Stomach smooth muscle (tissue), 2 donors: ENCODE data around the gene LRMDA.
A peak's percentile ranks its signal among the peaks of the same experiment; 100 is the strongest.

Source experiments
- H3K27ac ChIP-seq: one replicate; pipeline ENCODE4 v1.7.0; 2013; ENCODE audit warnings: mild to moderate bottlenecking, low read length, inconsistent platforms
- H3K27me3 ChIP-seq, 2 donors: one replicate each; pipeline ENCODE4 v1.7.0; 2013; ENCODE audit warnings: low read length in 2 of 2; ENCODE audit not compliant: insufficient read depth in 2 of 2, control insufficient read depth in 1 of 2
- H3K36me3 ChIP-seq, 2 donors: one replicate each; pipeline ENCODE4 v1.7.0; 2013; ENCODE audit warnings: low read length in 2 of 2; ENCODE audit not compliant: control insufficient read depth in 2 of 2, insufficient read depth in 2 of 2
- H3K4me1 ChIP-seq: one replicate; pipeline ENCODE4 v1.7.0; 2013; ENCODE audit warnings: low read length; ENCODE audit not compliant: control insufficient read depth, insufficient read depth
- H3K4me3 ChIP-seq, 2 donors: one replicate each; pipeline ENCODE4 v1.7.0; 2013; ENCODE audit warnings: low read length in 2 of 2
- H3K9ac ChIP-seq, 2 donors: one replicate each; pipeline ENCODE4 v1.7.0; 2013; ENCODE audit warnings: low read length in 2 of 2, mild to moderate bottlenecking in 1 of 2
- H3K9me3 ChIP-seq, 2 donors: one replicate each; pipeline ENCODE4 v1.7.0; 2013; ENCODE audit warnings: low read length in 2 of 2; ENCODE audit not compliant: control insufficient read depth in 2 of 2
- donor health status: healthy.
- donor health status: Pancreatic carcinoma.

Gene LRMDA

DNA sequence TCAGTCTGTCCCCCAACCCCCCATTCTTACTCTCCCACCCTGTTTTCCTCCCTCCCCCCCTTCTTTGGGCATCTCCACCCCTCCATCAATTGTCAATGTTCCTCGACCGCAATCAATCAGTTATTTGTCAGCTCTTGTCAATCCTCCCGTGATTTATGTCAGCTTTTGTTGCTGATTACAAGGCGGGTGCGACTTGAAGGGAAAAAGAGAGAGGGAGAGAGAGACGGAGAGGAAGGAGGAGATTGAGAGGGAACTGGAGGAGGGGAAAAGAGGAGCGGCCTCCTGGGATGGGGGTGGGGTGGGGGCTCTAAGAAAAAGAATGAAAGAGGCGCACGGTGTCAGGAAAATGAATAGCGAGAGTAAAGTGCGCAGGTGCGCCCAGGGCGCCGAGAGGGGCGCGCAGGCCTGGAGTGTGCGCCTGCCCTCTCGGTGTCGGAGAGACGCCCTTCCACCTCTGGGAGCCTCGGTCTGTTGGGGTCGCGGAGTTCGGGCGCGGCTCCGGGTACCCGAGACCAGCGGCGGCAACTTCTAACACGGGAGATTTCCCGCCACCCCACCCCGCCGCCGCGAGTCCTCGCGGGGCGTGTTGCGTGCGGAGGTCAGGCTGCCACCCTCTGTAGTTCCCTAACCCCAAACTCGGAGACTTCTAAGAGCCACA is 28.8 kb upstream of the LRMDA start:
- peaks cover 43% of the 10 kb centered on the region for H3K4me1 ChIP-seq

DNA sequence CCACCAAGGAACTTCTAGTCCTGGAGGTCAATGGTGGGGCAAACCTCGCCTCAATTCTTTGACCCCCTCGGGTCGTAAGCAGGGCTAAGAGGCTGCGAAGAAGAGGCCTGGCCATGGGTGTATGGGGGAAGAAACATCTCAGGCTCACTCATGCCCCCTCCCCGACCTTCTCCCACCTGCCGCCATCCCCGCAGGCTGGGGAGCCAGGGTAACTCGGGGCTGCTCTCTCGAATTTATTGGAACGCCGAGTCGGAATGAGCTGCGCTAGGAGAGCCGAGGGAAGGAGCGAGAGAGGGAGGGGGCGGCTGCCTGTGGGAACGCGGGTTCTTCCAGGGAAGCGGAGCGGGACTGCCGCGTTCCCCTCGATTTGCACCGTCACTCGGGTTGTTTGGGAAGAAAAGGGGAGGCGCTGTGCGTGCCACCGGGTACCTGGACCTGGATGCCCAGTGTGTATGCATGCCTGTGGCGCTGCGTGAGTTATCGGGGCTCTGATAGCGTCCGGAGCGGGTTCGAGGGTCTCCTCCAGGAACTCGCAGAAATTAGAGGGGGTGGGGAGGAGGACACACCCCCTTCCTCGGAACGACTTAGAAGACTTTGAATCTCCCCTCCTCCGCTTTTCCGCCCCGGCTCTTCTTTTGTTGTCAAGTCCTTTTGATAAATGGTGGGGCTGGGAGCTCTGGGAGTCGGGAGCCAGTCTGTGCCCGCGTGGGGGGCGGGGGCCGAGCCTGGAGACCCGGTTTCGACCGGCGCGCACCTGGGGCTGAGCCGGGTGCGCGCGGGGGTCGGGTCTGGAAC is 28.1 kb upstream of the LRMDA start:
- Histone ChIP-seq H3K4me3 (peak overlapping the region; percentile 94 to 96), H3K9ac (peak overlapping the region; percentile 80 to 90), H3K9me3 (peaks cover 0 to 3% of the 10 kb centered on the region in 2 donors), H3K4me1 (peaks cover 42% of the 10 kb centered on the region), H3K27ac (peak overlapping the region; percentile 88), H3K36me3 (no peaks in the 10 kb centered on the region), H3K27me3 (peaks cover 0 to 2% of the 10 kb centered on the region in 2 donors)

More for the DNA sequence above, 28.8 kb upstream of the LRMDA start:
- Histone ChIP-seq H3K9ac (peak overlapping the region; percentile 80 to 90), H3K9me3 (peaks cover 0 to 3% of the 10 kb centered on the region in 2 donors), H3K27me3 (peaks cover 0 to 2% of the 10 kb centered on the region in 2 donors), H3K4me3 (peak overlapping the region; percentile 94 to 96), H3K27ac (peak overlapping the region; percentile 88), H3K36me3 (no peaks in the 10 kb centered on the region)

DNA sequence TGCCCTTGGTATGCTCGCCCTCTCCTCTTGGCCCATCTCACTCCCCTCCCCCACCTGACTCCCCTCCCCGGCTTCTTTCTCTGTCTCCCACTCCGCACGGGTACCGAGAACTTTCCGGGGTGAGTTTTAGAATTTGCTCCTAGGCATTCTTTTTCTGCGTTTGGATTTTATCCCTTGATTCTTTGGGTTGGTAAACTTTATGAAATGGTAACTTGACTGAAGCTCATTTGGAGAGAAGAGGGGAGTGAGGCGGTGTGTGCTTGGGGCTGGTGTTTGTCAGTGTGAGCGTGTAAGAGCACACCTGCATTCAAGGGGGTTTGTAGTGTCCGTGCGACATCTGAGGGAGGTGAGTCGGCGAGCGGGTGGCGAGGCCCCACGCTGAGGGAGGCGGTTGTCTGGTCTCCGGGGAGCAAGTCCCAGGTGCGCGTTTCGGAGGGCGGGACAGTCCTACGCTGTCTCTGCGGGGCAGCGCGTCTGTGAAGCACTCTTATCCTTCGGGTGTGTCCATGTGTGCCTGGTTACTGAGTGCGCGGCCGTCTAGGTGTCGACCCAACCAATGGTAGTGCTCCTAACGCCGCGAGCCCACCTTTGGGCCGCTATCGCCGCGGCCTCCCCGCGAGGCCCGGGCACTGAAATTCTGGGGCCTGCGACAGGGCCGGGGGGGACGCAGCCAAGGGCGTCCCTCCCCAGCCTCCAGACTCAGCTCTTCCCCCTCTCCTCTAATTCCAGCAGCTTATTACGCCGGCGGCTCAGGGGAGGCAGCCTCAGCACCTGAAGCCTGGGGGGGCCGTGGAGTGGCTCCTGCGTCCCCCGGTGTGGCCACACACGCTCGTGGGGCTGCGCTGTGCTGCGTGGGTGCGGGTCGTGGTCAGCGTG is 27.2 kb upstream of the LRMDA start:
- H3K9ac ChIP-seq = peak overlapping the region; percentile 47 to 90
- peaks cover 39% of the 10 kb centered on the region for H3K4me1 ChIP-seq
- peaks cover 0 to 2% of the 10 kb centered on the region in 2 donors for H3K27me3 ChIP-seq
- no peaks in the 10 kb centered on the region for H3K36me3 ChIP-seq
- H3K4me3 ChIP-seq = peak overlapping the region; percentile 94 to 96
- H3K27ac ChIP-seq = peak overlapping the region; percentile 88
- peaks cover 0 to 3% of the 10 kb centered on the region in 2 donors for H3K9me3 ChIP-seq

DNA sequence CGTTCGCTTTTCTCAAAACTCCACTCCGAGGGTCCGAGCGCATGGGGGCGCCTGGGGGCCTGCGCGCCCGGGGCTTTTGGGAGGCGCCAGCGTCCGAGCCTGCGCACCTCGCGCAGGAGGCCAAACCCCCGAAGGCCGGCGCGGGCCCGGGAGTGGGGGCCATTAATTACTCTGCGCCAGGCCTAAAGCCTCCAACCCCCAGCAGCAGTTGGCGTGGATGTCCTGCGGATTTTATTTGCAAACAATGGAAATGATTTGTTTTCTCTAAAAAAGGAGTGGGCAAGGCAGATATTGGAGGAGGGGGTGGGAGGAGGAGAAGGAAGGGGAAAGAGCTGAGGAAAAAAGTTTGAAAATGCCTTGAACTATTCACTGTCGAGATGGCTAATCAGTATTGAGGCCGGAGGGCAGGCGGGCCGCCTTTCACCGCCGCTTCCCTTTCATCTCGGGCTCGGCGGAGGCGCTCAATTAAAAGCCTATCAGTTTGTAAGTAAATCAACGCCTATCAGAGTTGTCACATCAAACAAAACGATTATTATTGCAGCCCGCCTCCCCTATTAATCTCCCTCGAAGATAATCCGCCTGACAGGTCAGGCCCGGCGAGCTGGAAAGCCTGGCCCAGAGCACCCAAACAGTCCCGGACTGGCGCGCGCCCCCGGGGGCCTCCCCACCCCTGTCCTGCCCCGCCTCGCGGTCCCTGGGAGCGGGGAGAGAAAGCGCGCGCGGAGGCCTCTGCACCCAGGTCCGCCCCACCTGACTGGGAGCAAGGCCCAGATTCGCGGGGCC is 26.4 kb upstream of the LRMDA start:
- Histone ChIP-seq H3K36me3 (no peaks in the 10 kb centered on the region), H3K9me3 (peaks cover 0 to 3% of the 10 kb centered on the region in 2 donors), H3K9ac (peak overlapping the region in 1 of 2 donors; percentile 33), H3K27ac (peak overlapping the region; percentile 6), H3K4me3 (peak overlapping the region in 1 of 2 donors; percentile 94), H3K4me1 (peaks cover 39% of the 10 kb centered on the region), H3K27me3 (peaks cover 0 to 2% of the 10 kb centered on the region in 2 donors)

DNA sequence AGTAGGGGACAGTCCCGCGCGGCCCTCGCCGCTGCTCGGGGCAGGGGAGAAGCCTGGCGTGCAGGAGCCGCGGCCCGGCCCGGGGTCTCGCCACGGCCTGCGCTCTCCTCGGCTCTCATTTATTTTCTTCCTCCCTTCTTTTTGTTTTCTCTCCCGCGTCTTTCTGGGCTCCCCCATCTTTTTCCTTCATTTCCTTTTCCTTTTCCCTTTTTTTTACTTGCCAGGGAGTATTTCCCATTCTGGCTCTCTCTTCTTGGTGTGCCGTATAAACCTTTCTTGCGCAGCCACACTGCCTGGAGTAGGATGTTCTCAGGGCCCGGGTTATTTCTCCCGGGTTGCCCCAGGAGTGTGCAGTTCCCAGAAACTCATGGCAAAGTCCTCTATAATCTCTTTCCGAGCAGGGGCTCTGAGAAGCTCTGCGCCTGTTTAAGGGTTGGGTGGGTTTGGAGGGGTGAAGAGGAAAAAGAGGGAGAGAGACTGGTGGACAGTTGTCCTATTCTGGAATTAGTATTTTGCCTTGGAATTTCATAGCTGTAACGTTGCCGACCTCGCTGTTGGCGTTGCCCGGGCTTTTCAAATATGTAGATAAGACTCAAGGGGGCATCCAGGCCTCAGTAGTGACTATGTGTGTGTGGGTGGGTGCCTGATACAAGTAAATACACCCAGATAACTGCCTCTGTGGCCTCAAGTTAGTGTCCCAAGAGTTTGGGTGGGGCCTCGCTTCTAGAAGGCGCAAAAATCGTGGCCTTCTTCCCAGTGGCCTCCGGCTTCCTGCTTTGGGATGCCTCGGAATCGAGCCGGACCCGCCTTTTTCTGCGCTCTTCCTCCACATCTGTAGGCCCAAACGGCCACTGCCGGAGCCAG is 25.6 kb upstream of the LRMDA start:
- Histone ChIP-seq H3K36me3 (no peaks in the 10 kb centered on the region), H3K27ac (no peak overlapping the region), H3K27me3 (peaks cover 0 to 2% of the 10 kb centered on the region in 2 donors), H3K4me3 (no peak overlapping the region), H3K9me3 (peaks cover 0 to 3% of the 10 kb centered on the region in 2 donors), H3K4me1 (peaks cover 43% of the 10 kb centered on the region), H3K9ac (no peak overlapping the region)

DNA sequence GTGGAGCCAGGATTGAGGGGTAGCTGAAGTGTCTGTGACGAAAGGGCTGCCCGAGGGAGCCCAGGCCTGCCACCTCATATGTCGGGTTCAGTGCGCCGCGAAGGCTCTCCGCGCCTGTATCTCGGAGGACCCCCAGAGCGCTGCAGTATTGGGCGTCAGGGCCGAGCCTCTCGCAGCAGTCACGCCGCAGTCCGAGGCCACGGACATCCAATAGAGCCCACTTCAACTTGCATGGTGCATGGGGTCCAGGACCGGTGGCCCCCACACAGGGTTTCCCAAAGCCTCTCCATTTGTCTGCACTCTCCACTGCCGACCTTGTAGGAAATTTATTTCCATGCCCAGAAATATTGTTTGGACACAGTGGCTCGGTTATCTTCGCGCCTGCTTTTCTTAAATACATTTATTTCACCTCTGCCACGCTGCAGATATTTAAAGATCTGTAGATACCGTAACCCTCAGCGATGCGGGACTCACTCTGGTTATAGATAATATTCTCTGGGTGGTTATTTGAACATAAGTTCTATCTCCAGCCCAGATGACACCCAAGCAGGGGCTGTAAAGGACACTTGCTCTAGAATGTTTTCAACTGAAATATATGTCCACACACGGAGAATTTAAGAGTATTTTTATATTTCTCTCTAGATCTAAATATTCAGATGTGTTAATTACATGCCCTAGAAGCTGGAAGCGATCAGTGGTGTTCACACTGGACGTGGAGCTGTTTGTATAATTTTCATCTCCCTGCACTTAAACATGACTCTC is 24.8 kb upstream of the LRMDA start:
- Histone ChIP-seq H3K9ac (no peak overlapping the region), H3K36me3 (no peaks in the 10 kb centered on the region), H3K4me3 (no peak overlapping the region), H3K9me3 (peaks cover 0 to 3% of the 10 kb centered on the region in 2 donors), H3K27ac (no peak overlapping the region), H3K27me3 (peaks cover 0 to 2% of the 10 kb centered on the region in 2 donors), H3K4me1 (peaks cover 43% of the 10 kb centered on the region)

DNA sequence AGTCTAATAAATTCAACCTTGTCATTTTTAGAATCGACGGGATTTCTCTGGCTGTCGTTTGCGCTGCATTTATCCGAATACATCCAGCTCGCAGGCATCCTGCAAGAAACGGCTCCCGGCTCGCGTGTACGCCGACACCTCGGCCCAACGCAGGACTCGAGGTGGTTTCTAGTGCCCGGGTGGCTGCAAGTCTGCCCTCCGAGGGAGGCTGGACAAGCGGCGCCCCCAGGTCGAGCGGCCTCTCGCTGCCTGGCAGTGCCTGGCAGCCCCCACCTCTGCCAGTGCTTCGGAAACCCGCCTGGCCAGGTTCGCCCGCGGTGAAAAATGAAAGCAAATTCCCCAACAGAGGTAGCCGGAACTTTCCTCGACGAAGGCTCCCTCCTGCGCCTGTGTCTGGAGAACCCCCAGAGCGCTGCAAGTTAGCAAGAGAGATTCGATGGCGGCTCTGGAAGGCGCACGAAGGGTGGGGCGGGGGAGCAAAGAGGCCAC is 24.2 kb upstream of the LRMDA start:
- no peak overlapping the region for H3K27ac ChIP-seq
- peak overlapping the region in 1 of 2 donors; percentile 5 for H3K9ac ChIP-seq
- peaks cover 0 to 2% of the 10 kb centered on the region in 2 donors for H3K27me3 ChIP-seq
- peaks cover 40% of the 10 kb centered on the region for H3K4me1 ChIP-seq
- peak overlapping the region in 1 of 2 donors; percentile 82 for H3K4me3 ChIP-seq
- H3K9me3 ChIP-seq = peaks cover 0 to 3% of the 10 kb centered on the region in 2 donors
- H3K36me3 ChIP-seq = no peaks in the 10 kb centered on the region

DNA sequence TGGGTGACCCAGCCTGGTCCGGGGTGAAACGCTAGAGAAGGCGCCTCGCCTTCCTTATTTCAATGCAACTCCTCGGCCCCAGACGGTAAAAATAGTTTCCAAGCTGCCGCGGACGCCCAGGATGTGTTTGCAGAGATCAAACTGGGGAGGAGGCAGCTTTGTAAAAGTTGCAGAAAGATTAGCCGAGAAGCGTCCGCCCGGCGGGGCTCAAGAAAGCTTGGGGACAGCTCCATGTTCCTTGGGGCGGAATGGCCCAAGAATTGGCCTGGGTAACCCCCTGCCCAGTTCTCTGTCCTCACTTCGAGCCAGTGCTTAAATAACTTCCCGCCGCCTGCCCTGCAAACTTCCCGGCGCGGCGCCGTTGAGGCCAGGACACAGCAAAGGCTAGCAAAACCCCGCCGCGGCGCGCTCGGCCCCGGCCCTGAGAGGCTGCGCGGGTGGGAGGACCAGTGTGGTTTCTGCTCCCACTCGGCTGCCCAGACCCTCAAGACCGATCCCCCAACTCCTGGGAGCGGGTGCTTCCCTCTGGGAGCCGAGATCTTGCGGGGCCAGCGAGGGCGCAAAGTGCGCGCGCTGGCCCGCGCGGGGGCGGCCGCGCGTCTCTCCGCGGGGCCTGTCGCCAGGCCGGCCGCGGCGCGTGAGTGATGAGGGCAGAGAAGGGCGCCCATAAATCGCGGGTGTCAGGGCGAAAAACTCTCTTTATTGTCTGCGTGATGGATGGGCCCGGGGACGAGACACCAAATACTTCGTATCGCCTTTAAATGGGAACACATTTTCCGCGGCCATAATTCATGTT is 23.5 kb upstream of the LRMDA start:
- peaks cover 0 to 2% of the 10 kb centered on the region in 2 donors for H3K27me3 ChIP-seq

More for the DNA sequence above, 23.5 kb upstream of the LRMDA start:
- peak overlapping the region; percentile 40 to 82 for H3K4me3 ChIP-seq
- H3K9ac ChIP-seq = peak overlapping the region in 1 of 2 donors; percentile 38
- peaks cover 0 to 3% of the 10 kb centered on the region in 2 donors for H3K9me3 ChIP-seq
- no peaks in the 10 kb centered on the region for H3K36me3 ChIP-seq
- H3K4me1 ChIP-seq = peaks cover 37% of the 10 kb centered on the region
- no peak overlapping the region for H3K27ac ChIP-seq
